ENCODE measurements around the gene TMEM120A.

- TF ChIP-seq CTCF (IDR thresholded peaks at IDR 0.05) (no peak), POLR2A (IDR thresholded peaks at IDR 0.05) (no peak), POLR2AphosphoS5 (IDR thresholded peaks at IDR 0.05) (no peak)
Measured at GRCh38 chr7:75944507-75944906, 49.9 kb downstream of the TMEM120A start.
